GM19397 (cell line): Measurements from ENCODE around the gene ZSWIM8.
A peak's percentile ranks its signal among the peaks of the same experiment; 100 is the strongest.

Experiments
- ATAC-seq: cut with Tn5 transposase; IDR thresholded peaks from one replicate; pipeline ENCODE4 v1.9.1; 2021; ENCODE audit warnings: mild to moderate bottlenecking, moderate library complexity; ENCODE audit not compliant: unreplicated experiment

The ZSWIM8 gene

GRCh38 chr10:73840403-73841060, 55.1 kb downstream of the ZSWIM8 start:
- ATAC-seq: no peak

GRCh38 chr10:73841061-73841421, 55.6 kb downstream of the ZSWIM8 start:
- no peak for ATAC-seq

GRCh38 chr10:73841526-73842285, 56.3 kb downstream of the ZSWIM8 start:
- ATAC-seq: no peak

GRCh38 chr10:73842349-73842748, 56.9 kb downstream of the ZSWIM8 start:
- ATAC-seq: no peak

GRCh38 chr10:73843261-73843660, 57.9 kb downstream of the ZSWIM8 start:
- ATAC-seq: no peak

GRCh38 chr10:73847031-73847430, 61.6 kb downstream of the ZSWIM8 start:
- no peak for ATAC-seq

GRCh38 chr10:73848821-73849489, 63.5 kb downstream of the ZSWIM8 start:
- ATAC-seq: peak; percentile 88

- ATAC-seq: no peak
These were observed 64.8 kb downstream of the ZSWIM8 start for GRCh38 chr10:73850211-73850610.

- no peak for ATAC-seq
These were observed 65.6 kb downstream of the ZSWIM8 start for GRCh38 chr10:73850863-73851461.
